Activated CD8-positive, alpha-beta memory T cell treated with anti-CD3 and anti-CD28 coated beads for 24 hours (primary cell): Measurements from ENCODE around the gene CADM1.

ENCODE experiments used
- DNase-seq: peaks from one replicate; pipeline ENCODE4 v3.0.0-alpha.2; 2020

The CADM1 gene

DNA sequence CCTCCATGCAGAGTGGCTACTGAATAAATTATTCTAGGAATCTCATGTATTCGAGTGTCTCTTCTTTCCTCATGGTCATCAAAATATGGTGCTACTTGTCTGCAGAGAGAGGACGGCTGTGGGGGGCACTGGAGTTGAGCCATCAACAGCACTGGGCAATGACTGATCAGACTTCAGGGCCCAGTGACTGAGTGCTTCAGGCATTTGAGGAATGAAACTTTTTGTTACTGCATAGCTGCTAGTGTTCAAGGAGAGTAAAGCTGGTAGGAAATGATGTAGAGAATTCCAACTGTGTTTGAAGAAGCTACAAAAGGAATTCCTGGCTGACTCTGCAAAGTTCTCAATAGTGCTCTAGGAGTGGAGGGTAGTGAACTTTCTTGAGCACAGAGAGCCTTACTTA, 277.7 kb downstream of the CADM1 start:
- no peak for DNase-seq

DNA sequence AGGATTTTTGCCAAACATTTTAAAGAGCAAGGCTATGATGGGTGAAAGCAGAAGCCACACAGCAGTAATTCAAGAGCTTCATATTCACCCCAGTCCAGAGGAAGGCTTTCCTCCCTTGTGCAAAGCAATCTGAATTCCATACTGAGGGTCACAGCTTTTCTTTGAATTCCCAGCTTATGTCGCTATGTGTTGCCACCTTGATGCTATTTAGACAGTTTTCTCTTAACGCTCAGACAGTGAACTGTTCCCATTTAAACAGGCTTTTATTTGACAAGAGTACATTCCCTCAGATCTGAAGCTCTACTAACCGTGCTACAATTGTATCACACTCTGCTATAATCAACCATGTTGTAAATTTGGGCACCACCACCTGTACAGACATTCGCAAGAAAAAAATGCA, 279.7 kb downstream of the CADM1 start:
- no peak for DNase-seq

DNA sequence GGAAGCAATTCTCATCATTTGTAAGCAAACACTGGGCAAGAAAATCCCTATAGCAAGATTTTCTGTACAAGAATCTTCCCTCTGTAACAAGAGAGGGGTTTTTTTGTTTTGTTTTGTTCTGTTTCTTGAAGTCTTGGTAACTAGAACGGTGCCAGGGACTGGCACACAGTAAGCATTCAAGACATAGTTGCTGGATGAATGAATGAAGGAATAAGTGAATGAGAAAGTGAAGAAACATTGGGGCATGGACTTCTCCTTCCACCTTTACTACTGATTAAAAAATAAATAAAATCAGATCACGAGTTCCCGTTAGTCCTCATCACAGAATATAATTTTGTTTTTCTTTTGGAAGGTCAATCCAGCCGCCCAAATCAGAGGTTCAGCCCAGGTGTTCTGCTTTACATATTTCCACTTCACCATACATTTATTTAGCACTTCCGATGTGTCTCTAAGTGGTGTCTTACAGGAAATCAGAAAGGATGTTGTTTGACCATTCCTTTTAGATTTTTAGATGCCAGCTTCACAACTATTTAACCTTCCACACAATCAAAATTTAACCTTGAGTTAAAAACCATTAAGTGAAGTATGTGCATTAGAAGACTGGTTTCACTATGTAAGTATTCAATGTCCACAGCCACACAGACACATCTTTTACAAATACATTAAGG, 281.2 kb downstream of the CADM1 start:
- DNase-seq = no peak

DNA sequence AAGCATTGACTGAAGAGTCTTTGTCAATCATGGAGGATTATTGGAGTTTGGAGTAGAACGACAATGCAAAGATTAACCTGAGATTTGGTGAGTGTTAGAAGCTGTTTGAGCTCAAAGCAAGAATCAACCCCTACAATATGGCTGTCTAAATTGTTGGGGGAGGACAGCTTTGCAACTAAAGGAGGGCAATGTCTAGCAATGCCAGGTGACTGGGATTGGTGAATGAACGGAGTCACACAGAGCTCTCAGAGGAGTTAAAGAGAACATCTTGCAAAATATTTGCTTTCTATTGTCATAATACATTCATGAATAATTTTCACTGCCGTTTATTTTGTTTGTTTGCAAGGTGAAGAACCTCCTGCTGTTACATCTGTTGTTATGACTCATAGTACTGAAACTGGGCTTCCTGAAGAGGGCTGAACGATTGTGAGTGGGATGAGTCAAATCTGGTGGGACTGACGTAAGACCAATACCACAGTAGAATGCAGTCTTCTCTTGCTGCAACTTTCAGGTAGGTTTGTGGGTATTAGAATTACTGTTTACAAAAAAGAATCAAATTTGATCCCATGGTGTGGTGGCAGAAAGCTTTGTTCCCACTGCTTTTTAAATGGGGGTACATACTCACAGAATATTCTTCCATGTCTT, 281.9 kb downstream of the CADM1 start:
- no peak for DNase-seq

DNA sequence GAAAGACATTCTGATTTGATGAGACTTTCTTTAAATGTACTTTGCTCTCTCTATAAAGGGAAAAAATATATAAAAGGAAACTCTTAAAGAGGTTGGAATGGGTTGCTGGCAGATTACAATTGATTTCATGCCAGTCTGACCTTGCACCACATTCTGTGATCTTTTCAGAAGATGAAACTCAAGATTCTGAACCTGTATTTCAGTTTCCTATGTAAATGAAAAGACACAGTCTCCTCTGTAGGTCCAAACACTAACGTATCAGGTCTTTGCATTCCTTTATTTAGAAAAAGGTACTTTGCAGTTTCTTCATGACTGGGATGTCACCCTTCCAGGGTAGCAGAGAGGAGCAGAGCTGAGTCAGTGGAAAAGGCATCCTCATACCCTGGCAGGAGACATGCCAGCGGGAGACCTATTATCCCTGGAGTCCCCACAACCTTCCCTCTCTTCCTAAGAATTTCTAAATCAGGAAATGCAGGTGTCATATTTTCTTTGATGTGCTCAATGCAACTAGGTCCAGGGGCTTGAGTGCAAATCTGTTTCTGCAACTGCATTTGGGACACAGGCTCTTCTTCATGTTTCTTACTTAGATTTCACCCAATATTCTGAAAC, 282.6 kb downstream of the CADM1 start:
- no peak for DNase-seq

DNA sequence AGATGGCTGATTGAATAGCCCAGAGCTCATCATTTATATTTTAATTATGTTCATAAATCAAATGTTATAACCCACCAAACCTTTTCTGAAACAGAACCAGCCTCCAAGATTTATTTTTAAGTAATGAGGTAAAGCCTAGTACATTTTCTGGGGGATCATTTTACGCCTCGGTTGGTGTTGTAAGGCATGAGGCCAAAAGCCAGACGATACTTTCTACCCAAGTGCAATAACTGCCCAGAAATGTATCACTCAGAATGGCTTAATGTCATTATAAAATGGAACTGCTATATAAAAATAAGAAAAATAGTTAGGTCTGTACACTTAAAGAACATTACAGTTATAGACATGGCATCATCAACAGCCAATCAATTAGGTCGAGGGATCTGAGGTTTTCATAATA, 283.3 kb downstream of the CADM1 start:
- no peak for DNase-seq

DNA sequence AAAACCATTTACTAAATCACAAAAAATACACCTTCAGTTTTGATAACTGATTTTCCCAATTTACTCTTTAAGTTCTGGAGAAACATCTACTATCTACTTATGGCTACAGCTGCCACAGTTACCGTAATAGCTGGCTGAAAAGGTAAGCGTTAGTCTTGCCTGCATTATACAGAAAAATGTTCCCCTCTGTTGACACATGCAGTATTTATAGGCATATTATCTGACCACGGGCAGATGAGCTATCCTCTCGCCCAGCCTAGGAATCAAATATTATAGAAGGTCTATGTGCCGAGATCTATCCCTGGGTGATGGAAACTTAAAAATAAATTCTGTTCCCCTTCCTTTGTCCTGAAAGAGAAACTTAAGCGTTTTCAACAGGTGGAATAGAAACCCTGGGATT, 283.8 kb downstream of the CADM1 start:
- no peak for DNase-seq

DNA sequence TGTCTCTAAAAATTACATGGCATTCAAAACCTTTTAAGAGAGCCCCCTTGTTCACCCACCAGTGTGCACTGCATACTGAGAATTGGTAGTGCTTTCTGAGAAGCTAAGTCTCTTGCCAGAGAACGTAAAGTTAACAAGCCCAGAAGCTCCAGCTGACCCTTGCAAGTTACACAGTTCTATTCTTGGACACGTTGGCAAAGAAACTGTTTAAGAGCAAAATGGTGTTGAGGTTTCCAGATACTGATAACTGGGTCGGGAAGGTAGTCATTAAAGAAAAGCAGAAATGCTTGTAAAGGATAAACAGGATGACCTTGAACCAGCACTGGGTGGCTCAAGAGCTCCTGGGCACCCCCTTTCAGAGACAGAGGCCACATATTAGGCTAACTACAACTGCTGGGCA, 284.8 kb downstream of the CADM1 start:
- DNase-seq = no peak

DNA sequence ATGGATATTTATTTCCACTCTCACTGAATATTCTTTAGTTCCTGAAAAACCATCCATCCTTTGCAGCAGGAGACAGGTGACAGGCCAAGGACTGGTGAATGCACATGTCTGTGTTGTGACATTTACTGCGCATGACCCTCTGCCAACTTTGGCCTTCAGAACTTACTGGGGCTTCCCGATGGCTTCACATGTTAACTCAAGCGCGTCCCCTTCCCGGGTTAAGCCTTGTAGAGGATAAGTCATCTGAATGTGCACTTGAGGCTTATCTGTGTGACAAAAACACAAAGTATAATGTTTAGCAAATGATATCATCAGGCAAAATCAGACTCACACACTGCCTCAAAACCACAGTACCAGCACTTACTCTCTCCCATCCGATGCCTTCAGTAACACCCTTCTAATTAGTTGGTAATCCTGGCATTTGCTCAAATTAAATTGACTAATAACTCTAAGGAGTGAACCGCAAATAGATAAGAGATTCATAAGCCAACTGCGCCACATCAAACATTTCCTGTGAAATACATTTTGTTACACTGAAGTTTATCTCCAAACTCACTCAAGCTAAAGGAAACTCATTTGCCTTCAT, 286.4 kb downstream of the CADM1 start:
- no peak for DNase-seq

DNA sequence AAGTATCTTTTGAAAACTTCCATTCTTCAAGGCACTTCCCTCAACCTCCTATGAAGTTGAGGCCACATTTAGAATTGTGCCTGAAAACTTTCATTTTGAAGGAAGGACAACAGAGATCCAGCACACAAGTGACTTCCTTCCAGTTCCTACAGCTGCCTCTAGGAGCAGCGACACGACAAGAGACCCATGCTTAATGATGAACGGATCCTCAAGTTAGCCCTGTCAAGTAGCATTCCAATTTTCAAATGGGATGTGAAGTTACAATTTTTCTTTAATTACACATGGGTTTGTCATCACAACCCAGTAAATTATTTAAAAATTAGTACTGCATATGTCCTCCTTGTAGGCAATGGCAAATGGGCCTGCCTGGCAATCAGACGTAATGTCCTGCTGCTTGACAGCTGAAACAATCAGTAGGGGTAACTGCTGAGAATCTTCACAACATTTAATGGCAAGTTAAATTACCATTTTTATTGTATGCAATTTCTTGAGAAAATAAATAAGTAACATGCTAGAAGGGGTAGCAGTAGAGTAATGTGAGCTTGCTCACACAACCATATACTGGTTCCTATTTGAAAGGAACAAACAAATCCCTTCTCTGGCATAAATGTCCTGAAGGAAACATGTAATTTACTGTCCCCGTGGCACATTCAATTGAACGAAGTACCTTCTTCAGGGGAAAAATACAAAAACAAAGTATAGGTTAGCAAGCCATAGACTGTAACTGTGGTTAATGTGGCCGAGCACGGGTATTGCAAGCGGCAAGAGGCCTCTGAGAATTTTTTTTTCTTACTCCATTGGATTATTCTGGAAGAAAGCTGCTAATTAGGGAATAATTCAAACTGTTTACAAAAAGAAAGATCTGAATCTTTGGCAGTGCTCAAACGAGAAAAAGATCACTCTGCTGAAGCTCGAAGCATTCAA, 288.3 kb downstream of the CADM1 start:
- no peak for DNase-seq

DNA sequence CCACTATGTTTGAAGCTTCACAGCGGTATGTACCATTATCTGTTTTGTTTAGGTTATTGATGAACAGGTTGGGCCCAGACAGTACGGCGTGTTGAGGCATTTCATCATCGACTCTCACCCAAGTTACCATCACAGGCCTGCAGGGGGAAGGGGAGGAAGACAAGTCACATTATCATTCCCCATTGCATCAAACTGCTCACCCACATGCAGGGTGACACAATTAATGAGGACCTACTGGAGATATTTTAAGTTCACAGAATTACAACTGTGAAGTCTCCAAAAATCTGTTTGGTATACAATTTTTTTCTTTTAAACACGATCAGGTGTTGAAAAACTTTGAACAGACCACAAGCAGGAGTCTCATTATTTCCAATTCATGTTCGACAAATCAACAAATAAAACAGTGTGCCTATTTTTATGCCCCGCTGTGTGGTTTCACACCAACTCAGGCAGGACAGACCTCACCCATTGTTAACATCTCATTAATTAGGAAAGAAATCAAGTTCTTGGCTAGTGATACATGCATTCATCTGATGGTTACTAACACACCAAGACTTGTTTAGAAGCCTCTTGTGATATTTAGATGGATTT, 289.5 kb downstream of the CADM1 start:
- DNase-seq = no peak

DNA sequence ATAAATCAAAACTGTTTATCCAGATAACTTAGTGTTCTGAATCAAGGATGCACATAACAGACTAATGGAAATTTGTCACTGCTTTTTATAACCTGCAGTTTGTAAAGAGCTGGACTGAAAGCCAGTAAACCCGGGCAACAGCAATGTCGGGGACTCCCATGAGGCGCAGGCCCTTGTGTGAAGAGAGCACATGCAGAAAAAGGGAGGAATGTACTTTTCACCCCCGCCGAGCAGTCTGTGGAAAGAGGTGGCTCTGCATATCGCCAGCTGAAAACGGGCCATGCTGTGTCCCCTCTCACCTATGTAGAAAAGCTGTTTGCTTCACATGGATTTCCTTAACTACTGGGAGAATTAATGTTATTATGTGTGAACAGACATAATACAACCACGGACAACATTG, 291.2 kb downstream of the CADM1 start:
- DNase-seq = no peak

DNA sequence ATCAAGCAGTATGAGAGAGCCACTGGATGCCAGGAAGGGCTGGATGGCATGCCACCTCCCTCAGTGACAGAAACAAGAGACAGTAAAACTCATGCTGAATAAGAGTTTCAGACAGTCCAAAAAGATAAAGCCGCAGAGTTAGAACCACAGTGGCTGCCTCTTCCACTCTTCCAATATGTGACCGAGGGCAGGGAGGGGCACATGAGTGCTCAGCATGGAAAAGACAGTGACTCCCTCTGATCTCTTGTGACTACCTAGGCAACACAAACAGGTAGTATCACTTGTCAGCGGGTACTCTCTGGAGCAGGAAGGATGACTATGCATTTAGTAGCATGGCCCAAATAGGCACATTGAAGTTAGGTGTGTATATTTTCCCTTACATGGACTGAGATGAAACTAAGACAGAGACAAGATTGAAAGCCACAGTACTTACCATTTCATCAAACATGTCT, 295.4 kb downstream of the CADM1 start:
- DNase-seq = no peak

DNA sequence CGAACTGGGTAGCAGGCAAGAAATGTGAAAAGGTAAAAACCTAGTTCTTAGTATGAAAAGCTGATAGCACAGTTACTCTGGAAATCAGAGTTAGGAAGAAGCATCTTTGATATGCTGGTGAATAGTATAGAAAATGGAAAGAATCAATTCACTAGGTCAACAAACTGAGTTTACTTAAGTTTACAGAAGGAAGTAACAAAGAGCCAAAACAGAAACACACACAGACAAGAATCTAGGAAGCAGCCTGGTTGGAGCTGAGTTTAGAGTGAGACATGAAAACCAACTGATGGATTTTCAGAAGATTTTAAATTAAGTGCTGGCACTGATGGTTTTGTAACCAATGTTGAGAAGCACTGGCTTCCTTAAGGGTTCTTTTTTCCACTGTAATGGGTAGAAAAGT, 296.3 kb downstream of the CADM1 start:
- DNase-seq = no peak

DNA sequence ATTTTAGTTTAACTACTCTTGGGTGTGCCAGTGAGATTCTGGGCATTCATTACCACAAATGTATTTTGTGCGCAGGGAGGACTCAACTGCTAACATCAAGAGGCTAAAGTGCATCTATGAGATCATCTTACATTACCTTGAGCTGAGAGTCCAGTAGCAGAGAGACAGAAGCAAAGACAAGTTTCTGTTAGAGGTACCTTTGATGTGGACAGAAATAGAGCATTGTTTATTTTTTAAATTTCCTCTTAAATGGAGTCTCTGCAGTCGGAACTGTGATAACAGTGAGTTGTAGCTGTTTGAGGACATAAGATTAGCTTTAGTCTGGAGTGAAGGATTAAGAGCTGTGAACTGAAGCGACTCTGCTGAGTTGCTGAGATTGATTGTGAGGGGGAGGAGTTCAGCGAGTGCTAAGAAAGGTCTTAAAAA, 297.0 kb downstream of the CADM1 start:
- DNase-seq = no peak

DNA sequence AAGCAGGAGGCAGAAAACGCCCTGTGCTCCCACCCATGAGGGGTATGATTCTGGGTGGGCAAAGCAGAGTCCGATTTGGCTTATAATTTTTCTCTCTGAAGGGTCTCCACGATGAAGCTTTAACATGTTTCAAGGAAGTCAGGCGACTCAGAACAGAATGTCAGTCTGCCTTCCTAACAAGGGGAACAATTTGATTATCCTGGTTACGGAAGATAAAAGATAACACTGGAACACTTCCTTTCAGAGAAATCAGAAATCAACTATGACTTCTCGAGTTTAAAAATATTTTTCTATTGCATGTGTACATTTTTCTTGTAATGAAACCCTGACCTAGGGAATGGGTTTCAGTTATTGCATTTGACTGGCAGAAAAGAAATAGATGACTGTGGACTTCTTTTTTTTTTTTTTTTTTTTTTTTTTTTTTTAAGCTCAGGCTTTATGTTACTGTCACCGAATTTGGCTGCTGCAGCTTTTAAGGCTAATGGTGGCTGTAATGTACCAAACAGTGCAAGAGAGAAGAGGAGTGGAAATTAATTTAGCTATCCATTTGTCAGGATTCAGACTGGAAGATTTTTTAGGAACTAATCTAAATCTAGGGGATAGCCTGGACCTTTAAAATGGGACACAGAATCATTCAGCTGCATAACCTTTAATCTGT, 297.7 kb downstream of the CADM1 start:
- no peak for DNase-seq

DNA sequence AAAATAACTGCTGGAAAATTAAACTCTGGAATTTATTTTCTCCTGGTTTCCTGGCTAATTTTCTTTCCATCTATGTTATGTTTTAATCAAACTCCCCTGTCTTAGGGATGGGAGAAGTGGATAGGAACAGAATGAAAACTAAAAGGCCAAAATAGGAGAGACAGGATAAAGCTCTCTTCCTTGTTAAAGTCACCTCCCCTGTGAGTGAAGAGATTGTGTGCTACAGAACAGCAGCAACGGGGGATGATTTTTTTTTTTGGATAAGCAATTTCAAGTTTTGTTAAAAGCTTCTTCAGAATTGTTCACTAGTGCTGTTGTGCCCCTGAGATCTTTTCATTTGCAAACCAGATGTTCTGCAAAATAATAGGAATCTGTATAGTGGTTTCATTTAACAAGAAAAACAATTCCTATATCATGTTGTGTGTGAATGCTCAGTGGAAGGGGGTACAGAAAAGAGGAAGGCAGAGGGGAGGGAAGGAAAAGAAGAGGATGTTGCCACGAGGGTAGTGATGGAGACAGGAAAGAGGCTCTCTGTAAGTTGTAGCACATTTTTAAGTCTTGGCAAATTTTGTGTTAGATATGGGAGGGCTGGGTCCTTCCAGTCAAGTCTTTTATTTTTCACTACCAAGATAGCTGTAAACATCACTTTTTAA, 301.2 kb downstream of the CADM1 start:
- no peak for DNase-seq

DNA sequence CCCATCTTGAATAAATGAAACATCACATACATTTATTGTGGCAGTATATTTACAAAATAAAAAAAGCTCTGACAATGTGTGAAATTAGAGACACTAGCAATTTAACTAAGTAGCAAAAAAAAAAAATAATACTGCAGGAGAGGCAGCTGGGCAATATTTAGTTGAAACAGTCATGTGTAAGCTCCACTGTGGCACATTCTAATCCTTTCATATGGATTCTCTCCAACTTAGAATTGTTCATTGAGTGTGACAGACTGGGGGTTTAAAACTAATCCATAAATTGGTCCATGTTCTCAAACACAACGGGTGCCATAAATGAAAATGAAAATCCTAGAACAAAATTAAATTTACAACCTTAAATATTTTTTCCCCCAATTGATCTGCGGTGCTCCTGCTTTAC, 302.1 kb downstream of the CADM1 start:
- no peak for DNase-seq

DNA sequence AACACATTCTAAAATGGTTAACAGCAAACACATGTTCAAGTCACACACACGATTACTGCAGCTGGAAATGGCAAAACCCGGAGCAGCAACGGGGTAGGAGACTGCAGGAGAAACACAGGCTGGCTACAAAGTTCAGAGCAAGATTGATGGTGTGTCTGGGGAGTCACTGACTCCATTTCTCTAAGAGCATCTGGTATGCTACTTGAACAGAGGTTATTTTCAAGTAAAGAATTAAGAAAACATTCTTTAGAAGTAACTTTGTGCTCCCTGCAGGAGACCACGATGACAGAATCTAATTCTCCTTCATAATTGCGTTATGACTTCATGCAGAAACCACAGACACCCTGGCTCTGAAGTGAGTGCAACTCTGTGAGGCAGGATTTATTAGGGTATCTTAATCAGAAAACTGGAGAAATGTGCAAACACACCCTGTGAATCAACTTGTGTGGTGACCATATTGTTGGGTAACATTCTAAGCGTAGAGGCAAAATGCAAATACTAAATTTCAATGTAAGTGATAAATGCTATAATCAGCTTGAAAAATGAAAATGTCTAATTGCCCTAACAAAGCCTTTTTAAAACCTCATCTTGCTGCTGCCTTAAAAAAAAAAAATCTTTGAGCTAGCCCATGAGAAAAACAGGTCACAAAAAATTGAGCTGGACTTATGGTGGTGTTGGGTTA, 303.0 kb downstream of the CADM1 start:
- no peak for DNase-seq

DNA sequence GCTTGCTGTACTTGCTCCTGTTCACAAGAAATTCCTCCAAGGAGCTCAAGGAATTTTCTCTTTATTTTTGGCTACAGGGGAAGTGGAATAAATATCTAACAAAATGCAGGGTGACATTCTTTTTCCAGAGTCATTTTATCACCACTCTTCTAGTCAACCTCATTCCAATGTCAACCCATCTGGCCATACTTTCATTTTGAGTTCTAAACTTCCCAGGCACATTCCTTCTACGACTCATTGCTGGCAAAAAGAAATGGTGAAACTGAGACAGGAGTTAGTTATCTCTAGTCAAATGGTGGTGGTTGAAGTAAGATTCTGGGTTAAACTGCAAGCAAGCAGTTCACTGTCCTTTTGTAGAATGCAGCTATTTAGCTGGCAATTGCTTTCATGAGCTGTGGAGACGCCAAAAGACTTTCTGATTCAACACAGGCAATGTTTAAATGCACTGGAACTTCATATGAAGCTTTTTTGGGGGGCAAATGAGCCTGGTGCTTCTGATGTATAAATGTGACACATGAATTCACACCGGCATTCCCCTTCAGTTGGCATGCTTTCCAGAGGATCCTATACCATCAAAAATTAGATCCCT, 304.6 kb downstream of the CADM1 start:
- DNase-seq = no peak
